Right lobe of liver (tissue), 6 donors: ENCODE results near the gene HIF3A. TPM values are rescaled to one million over a fixed set of nuclear protein-coding genes. Genes with fewer than 3 reads are reported as not detected.
A peak's percentile ranks its signal among the peaks of the same experiment; 100 is the strongest.

Experiments used
- ATAC-seq, 4 donors: fragments of 200-7000 bp; cut with Tn5 transposase; one replicate each; pipeline ENCODE4 v1.9.1; 2020; ENCODE audit warnings: mild to moderate bottlenecking in 4 of 4, moderate library complexity in 4 of 4
- DNase-seq, 3 donors: peaks; one replicate each; pipeline ENCODE4 v3.0.0-alpha.2; 2020
- H3K27ac ChIP-seq, 3 donors: fragments of 200-600 bp; one replicate each; pipeline ENCODE4 v1.8.0; 2022
- H3K27me3 ChIP-seq, 2 donors: fragments of 200-600 bp; one replicate each; pipeline ENCODE4 v1.8.0; 2022
- H3K36me3 ChIP-seq, 4 donors: fragments of 200-600 bp; sonication (generic) in 1 of 4; one replicate each; pipeline versions ENCODE4 v1.5.1 to v1.8.0; 2017 to 2022; ENCODE audit warnings: control low read depth in 1 of 4
- H3K4me1 ChIP-seq, 4 donors: fragments of 200-600 bp; sonication (generic) in 1 of 4; one replicate each; pipeline versions ENCODE4 v1.5.1 to v1.8.0; 2017 to 2022; ENCODE audit warnings: control low read depth in 1 of 4
- H3K4me3 ChIP-seq, 3 donors: fragments of 200-600 bp; one replicate each; pipeline ENCODE4 v1.8.0; 2022
- H3K9me3 ChIP-seq, 4 donors: fragments of 200-600 bp; sonication (generic) in 1 of 4; one replicate each; pipeline versions ENCODE4 v1.5.1 to v1.8.0; 2017 to 2022; ENCODE audit warnings: control low read depth in 1 of 4
- CTCF ChIP-seq, 4 donors: fragments of 200-600 bp in 3 of 4; fragments of 450-650 bp in 1 of 4; IDR thresholded peaks; one replicate each; pipeline versions ENCODE4 v1.5.1 to v1.8.0; 2016 to 2022; ENCODE audit warnings: antibody characterized with exemption in 4 of 4, mild to moderate bottlenecking in 2 of 4
- POLR2A ChIP-seq: fragments of 450-650 bp; IDR thresholded peaks from one replicate; pipeline ENCODE4 v1.6.1; 2017; ENCODE audit warnings: antibody characterized with exemption, mild to moderate bottlenecking
- WGBS: methylation state at CpG from one replicate; pipeline ENCODE4 v1.1.6; 2018; ENCODE audit warnings: low coverage, low lambda C conversion rate; ENCODE audit not compliant: insufficient coverage; ENCODE audit errors: missing lambda C conversion rate; 5-methylcytosine and 5-hydroxymethylcytosine counted together
- intact Hi-C, 2 donors: fragments of 100-400 bp; cut with DNase I; formaldehyde crosslinking; loops; one replicate each; pipeline versions ENCODE4 v1.11.2 to v1.14.1; 2022
- small RNA-seq, 2 experiments: library from RNA; depleted of rRNA; stranded (forward); fragments of <200 nt; gene quantifications; one replicate each; pipeline ENCODE3, GENCODE V24; 2016
- total RNA-seq, 6 experiments: library from RNA; depleted of rRNA in 2 of 6; stranded (reverse); fragments of >200 nt in 2 of 6; fragmentation: NEBNext Ultra II Directional in 3 of 6; extraction: Animal tissue kit (Norgen Biotek cat#: 25700) in 3 of 6; gene quantifications; one replicate each; pipeline versions ENCODE4 v1.1.0 to v1.2.4, GENCODE V29; 2016 to 2023
- donor health status: DM: no; HTN: yes; CAD: no.
- donor health status: DM: no; HTN: no; CAD: no.
- donor health status: DM: no; HTN: no; CAD: no.
- donor health status: DM: no; HTN: yes; CAD: no.
- donor health status: DM: no; HTN: yes; CAD: no.

Gene HIF3A
- total RNA-seq, 6 experiments from 2014 or later: 0.47 to 9.2 (median 4.5) TPM

DNA sequence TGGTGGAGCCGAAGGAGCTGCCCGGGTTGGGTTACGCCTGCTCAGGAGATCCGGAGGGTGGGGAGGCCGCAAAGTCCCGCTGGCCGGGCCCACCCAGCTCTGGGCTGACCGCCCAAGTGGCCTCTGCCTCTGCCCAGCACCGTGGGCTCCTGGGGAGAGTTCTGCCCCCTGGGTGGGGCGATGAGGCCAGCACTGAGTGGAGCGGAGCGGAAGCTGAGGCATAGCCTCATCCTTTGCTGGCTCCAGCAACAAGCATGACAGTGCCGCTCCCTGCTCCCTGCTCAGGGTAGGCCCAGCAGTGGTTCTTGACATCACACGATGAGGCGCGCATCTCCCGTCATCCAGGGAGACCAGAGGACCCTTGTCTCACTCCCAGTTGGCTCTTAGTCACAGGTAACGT lies 94.0 kb downstream of the HIF3A start:
- Histone ChIP-seq H3K27ac (no peak overlapping the region), H3K4me1 (no peaks in the 10 kb centered on the region), H3K36me3 (peaks cover 0 to 27% (median 11%) of the 10 kb centered on the region in 4 donors), H3K27me3 (no peaks in the 10 kb centered on the region), H3K4me3 (no peak overlapping the region), H3K9me3 (no peaks in the 10 kb centered on the region)
- intact Hi-C loops: loop anchor here in 1 of 2 donors (10.0 kb wide), 1 partner anchor 46 kb away; the partner anchor contains the start of gene PPP5C
- WGBS: no CpG with 5 or more reads among the region's 18 CpGs
- ATAC-seq: no peak
- TF ChIP-seq POLR2A (no peak), CTCF (IDR thresholded peaks at IDR 0.05) (no peak)
- DNase-seq: peak in 2 of 3 donors; percentile 17 to 49

DNA sequence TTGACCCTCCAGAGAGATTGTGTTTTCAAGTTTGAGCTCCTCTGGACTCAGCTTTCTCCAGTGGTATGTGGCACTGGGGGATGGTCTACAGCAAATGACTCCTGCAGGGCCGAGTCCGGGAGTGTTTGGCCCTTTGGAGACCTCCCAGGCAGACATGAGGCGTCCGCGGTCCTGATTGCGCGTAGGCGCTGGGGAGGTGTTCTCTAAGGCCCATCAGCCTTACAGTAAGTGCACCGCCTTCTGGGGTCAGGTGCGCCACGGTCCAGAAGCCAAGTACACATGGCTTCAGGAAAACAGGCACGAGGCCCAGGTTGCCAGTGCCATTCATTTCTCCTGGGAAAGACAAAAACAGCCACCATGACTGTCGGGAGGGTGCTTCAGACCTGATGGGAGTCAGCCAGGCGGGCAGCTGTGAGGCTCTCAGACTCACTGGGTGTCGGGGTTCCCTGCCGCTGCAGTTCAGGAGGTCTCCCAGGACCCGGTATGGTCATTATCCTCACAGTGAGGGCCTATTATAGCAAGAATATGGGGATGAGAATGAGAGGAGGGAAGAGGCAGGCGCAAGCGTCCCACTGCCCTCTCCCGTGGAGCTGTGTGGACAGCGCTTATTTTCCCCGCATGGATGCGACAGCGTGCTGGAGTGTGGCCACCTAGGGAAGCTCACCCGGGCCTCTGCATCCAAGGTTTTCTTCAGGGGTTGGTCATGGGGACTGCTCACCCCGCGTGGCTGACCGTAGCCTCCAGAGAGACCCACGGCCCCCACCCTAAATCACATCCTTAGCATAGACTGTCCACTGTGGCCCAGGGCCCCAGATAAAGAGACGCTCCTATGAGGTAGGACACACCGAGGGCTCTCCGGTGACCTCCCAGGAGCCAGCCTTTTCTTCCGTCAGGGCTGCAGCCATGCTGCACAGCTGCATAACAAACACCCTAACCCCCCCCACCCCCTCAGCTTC lies 94.7 kb downstream of the HIF3A start:
- TF ChIP-seq CTCF (IDR thresholded peaks at IDR 0.05) (no peak), POLR2A (no peak)
- no CpG with 5 or more reads among the region's 33 CpGs for WGBS
- intact Hi-C loops: loop anchor here in 1 of 2 donors (10.0 kb wide), 1 partner anchor 47 kb away; the partner anchor contains the start of gene PPP5C
- DNase-seq: peak in 2 of 3 donors; percentile 28 to 45
- no peak overlapping the region for H3K4me3 ChIP-seq
- ATAC-seq: no peak
- H3K9me3 ChIP-seq: no peaks in the 10 kb centered on the region
- H3K27ac ChIP-seq: no peak overlapping the region
- no peaks in the 10 kb centered on the region for H3K27me3 ChIP-seq
- peaks cover 0 to 27% (median 11%) of the 10 kb centered on the region in 4 donors for H3K36me3 ChIP-seq
- H3K4me1 ChIP-seq: no peaks in the 10 kb centered on the region

DNA sequence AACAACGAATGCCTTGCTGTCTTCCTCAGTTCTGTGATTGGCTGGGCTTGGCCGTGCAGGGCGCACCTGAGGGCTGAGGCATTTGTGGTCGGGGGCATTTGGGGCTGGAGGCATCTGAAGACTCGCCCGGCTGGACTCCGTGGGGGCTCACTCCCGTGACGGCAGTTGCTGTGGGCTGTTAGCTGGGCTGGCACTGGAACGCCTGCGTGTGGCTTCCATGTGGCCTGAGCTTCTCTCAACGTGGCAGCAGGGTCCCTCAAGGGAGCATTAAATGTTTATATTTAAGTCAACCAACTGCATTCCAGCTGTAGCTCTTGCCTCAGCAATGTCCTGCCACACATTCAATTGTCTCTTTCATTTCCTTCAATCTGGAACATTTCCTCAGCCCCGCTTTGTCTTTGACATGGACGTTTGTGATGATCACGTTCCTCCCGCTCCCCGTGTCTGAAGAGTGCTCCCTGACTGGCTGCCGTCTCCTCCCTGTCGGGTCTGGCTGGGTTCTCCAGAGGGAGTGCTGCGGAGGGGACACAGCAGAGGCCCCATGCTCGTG lies 95.5 kb downstream of the HIF3A start:
- Histone ChIP-seq H3K36me3 (peaks cover 0 to 23% (median 9%) of the 10 kb centered on the region in 4 donors), H3K4me3 (no peak overlapping the region), H3K9me3 (no peaks in the 10 kb centered on the region), H3K27ac (no peak overlapping the region), H3K27me3 (no peaks in the 10 kb centered on the region), H3K4me1 (no peaks in the 10 kb centered on the region)
- no peak for ATAC-seq
- peak in 2 of 3 donors; percentile 17 to 53 for DNase-seq
- WGBS: 77% methylated on average over 9 of the region's 21 CpGs
- intact Hi-C loops: loop anchor here in 1 of 2 donors (10.0 kb wide), 1 partner anchor 48 kb away; the partner anchor contains the start of gene PPP5C
- TF ChIP-seq POLR2A: no peak
- no peak for TF ChIP-seq CTCF (IDR thresholded peaks at IDR 0.05)

GRCh38 chr19:46392837-46393236 lies 96.0 kb downstream of the HIF3A start:
- Histone ChIP-seq H3K36me3 (peaks cover 0 to 20% (median 8%) of the 10 kb centered on the region in 4 donors), H3K27ac (no peak overlapping the region), H3K4me3 (no peak overlapping the region), H3K9me3 (no peaks in the 10 kb centered on the region), H3K27me3 (no peaks in the 10 kb centered on the region), H3K4me1 (no peaks in the 10 kb centered on the region)
- TF ChIP-seq CTCF (IDR thresholded peaks at IDR 0.05) (no peak), POLR2A (no peak)
- intact Hi-C loops: loop anchor here in 1 of 2 donors (10.0 kb wide), 1 partner anchor 48 kb away; the partner anchor contains the start of gene PPP5C
- ATAC-seq (no peak), DNase-seq (no peak)
- WGBS: 55% methylated on average over 4 of the region's 4 CpGs

Small RNA genes lying within 50 kb of the gene (small RNA-seq; reads per million reads assigned to genes)
- 0 reads per million in 2 experiments for gene RNU6-924P

Other genes with a start within 250 kb of the HIF3A start
- not detected for gene IGFL3, start 172.4 kb upstream of the HIF3A start, total RNA-seq
- not detected for gene IGFL2, start 148.8 kb upstream of the HIF3A start, total RNA-seq
- gene IGFL1, start 67.3 kb upstream of the HIF3A start, total RNA-seq: not detected
- 10 to 100 TPM; 23.9 to 47.8 (median 36.0) TPM for gene PPP5C, start 50.0 kb downstream of the HIF3A start, total RNA-seq
- gene CCDC8, start 116.5 kb downstream of the HIF3A start, total RNA-seq: under 1 TPM in 5 of 6 experiments, not detected in 1; 0.26 to 0.55 (median 0.44) TPM
- gene PNMA8C, start 131.9 kb downstream of the HIF3A start, total RNA-seq: not detected
- gene PNMA8A, start 174.5 kb downstream of the HIF3A start, total RNA-seq: under 1 TPM in 4 of 6 experiments, not detected in 2; 0.06 to 0.26 (median 0.23) TPM
- under 1 TPM; 0.20 to 0.55 (median 0.33) TPM for gene PNMA8B, start 198.8 kb downstream of the HIF3A start, total RNA-seq